SKM-1 (cell line): ENCODE data around the gene IFT52.

Experiments used
- DNase-seq: peaks from one replicate; lab custom pipeline; 2025; ENCODE audit not compliant: unreplicated experiment; lab: John Stamatoyannopoulos, UW

IFT52 gene

DNA sequence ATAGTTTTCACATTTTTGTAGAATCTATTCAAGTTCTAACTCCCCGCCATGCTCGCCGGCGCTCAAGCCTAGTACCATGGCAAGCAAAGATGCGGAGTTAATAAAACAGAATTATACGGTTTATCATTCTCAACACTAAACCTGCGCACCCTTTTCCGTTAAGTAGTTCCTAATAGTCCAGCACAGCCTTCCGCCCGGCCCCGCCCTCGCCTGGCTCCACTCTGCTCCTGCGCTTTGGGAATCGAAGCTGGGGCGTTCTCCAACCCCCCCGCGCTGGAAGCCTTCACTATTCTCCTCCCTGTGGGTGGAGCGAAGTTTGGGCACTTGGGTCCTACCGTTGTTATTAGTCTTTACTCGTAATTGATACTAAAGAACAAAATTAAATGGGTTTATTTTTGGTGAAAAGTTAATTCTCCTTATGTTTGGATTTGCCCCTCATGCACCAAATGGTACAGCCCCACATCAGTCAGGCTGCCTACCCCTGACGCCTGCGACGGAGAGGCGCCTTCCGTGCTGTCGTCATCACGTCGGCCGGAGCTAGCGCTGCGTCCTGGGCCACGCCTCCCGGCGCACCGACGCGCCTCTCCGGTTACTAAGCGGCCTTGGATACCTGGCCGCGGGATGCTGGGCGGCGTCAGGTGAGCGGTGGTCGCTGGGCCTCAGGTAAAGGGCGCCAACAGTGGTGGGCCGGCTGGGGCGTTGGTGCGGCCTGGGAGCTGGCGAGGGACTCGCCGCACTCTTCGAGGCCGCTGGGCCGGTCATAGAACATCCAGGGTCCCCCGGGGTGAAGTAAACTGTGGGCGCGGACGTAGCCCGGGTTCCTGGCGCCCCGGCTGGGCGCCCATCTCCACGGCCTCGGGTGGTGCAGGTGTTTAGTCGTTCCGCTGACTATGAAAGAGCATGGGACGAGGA, at the start of gene IFT52:
TSS of gene IFT52 (plus strand) at position 546 of the 912 bp plus-strand sequence. CDS start 3,762 bp downstream, outside the sequence.
- DNase-seq: peak; percentile 85

DNA sequence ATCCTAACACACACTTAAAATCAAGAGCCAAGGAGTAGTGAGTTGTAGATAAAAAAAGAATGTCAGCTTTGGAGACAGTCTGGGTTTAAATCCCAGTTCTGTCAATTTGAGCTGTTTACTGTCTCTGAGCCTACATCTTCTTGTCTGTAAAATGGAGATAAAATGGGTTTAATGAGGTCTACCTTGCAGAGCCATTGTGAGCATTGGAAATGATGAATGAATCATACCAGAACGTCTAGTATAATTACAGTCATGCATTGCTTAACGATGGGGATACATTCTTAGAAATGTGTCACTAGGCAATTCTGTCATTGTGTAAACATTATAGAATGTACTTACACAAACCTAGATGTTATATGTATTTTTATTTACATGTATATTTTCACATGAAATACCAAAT, 49.5 kb upstream of the IFT52 start:
- DNase-seq: no peak

- DNase-seq: no peak
Measured at GRCh38 chr20:43542161-43542560, 48.6 kb upstream of the IFT52 start.

DNA sequence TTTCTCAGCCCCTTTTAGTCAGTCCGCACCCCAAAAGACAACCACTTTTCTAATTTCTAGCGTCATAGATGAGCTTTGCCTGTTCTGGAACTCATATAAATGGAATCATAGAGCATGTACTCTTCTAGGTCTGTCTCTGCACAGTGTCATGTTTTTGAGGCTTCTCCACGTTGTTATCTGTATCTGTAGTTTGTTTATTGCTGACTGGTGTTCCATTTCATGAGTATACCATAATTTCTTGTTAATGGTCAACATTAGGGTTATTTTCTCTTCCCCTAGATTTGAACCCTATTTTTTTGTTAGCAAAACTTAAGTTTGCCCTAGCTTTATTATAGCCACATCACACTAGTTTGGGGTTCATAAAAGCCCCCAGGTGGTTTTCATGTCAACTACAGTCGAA, 48.1 kb upstream of the IFT52 start:
- no peak for DNase-seq

DNA sequence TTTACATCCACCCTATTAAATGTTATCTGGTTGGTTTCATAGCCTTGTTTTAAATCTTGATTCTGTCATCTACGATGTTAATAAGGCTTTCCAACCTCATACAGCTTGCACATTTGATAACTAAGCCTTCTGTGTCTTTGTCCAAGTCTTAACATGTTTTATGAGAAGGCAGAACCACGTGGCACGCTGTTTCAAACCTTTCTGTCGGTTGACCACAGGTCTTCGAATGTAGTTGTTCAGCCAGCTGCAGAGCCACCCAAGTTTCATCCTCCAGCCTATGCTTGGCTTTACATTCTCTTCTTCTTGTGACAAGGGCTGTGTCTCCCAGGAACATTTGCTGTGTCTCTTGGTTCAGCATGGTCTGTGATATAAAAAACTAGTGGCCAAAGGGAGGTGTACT, 47.6 kb upstream of the IFT52 start:
- DNase-seq: no peak

DNA sequence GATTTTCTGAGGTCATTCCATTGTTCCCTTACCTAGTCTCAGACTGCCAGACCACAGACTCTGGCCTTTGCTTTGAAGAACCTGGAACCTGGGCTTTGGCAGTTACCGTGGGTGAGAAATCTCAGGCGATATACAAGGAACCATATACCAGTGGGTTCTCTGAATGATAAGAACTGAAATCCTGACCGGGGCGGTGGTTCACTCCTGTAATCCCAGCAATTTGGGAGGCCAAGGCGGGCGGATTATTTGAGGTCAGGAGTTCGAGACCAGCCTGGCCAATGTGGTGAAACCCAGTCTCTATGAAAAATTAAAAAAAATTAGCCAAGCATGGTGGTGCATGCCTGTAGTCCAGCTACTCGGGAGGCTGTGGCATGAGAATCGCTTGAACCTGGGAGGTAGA, 46.2 kb upstream of the IFT52 start:
- no peak for DNase-seq

DNA sequence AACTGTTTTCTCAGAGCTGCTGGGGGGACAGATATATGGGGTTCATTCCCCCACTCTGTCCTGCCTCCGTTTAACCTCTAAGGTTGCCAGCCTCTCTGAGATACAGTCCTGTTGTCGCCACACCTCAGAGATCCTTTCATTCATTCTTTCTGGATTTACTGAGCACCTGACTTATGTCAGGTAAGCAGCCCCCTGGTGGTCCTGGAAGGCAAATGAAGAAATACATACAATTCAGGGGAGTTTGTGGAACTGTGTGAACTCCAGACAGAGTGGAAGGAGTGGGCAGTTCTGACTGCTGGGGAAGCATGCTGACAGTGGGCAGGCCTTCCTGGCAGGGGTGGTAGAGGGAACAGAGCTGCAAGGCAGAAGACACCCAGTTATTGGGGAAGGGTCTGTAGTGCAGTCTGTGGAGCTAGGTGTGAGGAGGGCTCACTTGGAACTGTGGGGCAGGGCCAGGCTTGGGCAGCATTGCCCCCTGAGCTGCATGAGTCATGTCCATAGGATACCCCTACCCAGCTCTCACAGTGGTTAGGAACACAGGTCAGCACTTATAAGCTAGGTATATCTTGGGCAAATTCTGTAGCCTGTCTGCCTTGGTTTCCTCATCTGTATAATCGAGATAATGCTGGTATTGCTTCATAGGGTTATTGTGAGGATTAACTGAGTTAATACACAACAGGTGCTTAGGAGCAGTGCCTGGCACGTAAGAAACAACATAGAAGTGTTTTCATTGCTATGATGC, 44.7 kb upstream of the IFT52 start:
- DNase-seq: no peak

DNA sequence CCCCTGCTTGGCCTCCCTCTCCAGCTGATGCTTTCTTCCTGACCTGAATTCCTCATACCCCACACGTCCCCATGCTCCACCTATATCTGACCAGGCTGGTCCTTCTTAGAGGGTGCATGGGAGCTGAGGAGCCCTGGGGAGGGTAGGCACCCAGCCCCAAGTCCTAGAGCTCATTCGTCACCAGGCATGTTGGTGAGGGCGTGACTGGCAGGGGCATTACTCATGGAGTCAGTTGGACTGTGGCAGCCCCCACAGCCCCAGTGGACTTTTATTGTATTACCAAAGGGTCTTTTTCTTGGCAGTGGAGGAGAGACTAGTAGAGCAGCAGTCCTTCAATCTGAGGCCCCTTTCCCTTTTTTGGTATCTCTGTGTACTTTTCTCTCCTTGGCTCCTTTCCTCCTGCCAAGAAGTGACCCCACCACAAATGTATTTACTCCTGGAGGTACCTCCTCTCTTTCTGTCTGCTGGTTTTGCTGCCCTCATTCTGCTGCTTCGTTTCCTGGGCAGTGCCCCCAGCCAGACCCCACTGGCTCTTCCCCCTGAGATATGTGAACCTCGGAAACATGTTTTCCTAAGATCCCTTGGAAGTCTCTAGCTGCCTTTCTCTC, 42.4 kb upstream of the IFT52 start:
- DNase-seq: no peak

DNA sequence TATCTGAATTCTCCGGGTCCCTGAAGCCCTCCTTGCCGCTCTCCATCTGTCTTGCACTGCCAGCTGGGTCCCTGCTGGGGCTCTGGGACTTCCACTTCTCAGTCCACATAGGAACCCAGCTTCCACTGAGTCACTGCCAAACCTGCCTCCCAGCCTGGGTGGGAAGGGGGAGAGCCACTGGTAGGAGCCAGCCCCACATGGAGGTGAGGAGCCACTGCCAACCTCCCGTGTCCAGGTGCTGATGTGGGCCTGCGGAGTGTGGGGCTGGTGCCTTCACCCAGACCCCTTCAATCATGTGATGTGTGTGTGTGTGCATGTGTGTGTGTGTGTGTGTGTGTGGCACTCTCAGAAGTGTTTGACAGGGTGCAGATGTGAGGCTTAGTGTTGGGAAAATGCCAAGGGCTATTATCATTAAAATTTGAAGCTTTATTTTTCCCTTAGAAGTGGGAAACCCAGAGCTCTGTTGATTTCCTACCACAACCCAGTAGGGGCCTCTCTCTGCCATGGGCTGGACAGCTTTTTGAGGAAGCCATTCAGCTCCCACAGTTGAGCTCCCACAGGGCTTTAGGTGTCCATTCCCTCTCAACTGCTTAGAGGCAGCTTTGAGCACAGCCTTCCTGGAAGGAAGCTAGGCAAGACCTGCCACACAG, 41.2 kb upstream of the IFT52 start:
- DNase-seq: no peak

DNA sequence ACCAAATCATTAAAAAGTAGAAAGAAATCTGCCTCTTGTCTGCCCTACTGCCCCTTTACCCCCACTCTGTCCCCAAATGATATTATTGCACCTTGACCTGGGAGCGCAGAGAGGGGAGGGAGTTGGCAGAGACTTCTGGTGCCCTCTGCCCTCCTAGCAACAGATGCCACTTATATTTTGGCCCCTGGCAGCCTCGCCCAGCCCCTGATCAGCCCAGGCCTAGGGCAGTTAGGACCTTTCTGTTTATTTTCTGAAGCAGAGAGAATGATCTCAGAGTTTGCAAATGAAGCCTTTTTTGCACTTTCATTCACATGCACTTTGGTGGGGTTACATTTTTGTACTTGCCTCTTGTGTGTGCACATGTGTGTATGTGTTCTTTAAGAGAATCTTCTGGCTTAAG, 40.3 kb upstream of the IFT52 start:
- no peak for DNase-seq

DNA sequence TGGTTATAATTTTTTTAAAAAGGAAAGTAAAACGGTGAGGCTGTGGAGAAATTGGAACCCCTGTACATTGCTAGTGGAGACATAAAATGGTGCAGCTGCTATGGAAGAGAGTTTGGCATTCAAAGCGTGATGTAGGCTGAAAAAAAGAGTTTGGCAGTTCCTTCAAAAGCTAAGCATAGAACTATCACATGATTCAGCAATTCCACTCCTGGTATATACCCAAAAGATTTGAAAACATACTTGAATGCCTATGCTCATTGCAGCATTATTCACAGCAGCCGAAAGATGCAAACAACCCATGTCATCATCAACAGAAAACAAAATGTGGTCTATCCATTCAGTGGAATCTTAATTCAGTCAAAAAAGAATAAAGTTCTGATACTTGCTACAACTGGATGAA, 36.4 kb upstream of the IFT52 start:
- no peak for DNase-seq

DNA sequence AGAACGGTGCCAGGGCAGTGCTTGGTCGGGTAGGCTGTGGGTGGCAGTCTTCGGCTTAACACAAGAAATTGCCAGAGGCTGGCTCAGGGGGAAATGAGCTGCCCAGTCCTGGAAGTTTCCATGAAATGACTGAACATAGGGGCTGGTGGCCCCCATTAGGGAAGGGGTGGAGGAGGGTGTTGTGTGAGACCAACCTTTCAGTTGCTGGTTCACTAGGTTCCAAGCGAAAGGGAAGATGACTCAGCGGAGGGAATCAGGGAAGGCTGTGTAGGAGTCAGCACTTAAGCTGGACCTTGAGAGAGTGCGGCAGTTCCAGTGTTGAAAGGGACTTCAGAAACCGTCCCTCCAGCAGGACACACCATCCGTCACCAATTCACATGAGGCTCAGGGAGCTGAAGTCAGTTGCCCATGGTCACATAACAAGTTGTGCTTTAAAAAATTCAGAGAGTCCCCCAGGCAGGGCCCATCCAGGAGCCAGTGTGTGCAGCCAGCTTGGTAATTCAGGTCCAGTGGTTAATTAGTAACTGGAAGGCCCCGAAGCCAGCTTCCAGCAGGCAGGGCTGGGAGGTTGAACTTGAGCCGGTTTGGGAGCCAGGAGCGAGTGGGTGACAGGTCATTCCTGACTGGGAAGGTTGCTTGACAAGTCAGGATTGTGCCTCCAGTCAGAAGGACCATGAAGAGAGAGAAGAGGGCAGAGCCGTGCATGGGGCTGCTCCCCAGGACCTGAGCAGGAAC, 32.2 kb upstream of the IFT52 start, which contains the start of gene SGK2:
TSS of gene SGK2 (plus strand) at position 616 of the 735 bp plus-strand sequence. CDS start 7,469 bp downstream, outside the sequence.
- DNase-seq: no peak

DNA sequence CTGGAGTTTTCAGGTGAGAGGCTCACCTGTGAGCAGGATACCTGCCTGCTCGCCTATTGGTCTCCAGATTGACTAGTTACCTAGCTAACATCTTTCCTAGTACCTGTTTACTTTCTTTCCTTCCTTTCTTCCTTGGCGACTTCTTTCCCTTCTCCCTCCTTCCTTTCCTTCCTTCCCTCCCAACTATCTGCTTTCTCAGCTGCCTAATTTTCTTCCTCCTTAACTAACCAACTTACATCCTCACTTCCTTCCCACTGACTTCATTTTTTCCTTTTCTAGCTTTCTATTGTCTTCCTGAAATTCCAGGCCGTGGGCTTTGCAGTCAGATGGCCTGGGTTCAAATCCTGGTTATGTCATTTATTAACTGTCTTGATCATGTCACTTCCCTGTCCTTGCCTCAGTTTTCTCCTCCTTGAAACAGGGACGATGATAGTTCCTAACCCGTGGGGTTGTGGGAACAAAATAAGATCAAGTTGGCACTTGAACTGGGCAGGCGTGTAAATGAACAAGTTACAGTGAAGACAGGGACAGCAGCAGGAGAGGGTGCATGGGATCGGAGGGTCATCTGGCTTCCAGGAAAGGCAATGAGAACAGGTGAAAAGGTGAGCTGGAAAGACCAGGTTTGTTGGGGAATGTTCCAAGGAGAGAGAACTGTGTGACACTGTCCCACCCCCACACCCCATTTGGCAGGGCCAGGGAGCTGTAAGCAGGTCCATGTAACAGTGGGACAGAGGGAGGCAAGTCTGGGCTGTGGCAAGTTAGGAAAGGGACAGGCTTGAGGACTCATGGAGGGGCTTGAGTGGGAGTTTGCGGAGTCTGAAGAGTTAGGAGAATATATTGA, 31.4 kb upstream of the IFT52 start:
- DNase-seq: no peak

- DNase-seq: no peak
Measured at GRCh38 chr20:43560974-43561373, 29.8 kb upstream of the IFT52 start.

DNA sequence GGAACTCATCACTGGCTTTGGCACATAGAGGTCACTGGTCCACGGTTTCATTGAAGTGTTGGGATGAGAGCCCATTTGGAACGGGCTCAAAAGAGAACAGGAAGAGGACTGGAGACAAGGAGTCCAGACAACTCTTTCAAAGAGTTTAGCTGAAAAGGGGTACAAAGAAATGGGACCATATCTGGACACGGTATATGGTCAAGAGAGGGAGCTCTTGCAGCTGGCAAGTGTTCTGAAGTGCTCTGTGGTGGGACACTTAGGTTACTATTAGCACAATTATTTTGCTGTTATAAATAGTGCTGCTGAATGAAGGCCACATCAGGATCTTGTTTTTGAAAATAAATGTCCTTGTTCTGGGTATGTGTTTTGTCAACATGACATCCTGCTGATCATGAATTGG, 27.3 kb upstream of the IFT52 start:
- DNase-seq: no peak

DNA sequence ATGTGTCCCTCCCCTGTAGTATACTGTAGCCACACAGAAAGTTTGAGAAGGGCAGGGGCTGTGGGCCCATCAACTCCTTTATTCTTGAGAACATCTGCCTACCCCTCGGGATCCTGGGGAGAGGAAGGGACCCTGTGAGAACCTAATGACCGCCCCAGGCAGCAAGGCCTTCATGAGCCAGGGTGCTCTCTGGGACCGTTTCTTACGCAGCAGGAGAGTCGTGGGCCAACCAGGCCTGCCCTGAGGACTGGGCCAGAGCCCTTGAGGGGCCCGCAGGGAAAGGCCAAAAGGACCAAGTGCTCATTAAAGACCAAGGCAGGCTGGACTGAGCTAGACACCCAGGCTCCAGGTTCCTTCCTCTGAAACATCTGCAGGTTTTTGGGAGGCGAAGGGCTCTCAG, 26.7 kb upstream of the IFT52 start:
- no peak for DNase-seq

DNA sequence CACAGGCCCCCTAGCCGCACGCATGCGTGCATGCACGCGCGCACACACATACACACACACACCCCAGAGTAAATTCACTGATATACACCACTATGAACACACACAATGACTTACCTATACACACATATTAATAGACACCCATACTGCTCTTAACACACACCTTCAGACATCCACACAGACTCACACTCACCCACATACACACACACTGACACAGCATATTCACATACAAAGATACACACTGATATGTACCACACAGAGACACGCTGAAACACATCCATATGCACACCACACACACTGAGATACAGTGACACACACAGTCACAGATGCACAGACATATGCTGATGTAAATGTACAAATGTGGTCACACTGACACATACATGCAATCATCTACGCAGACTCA, 26.3 kb upstream of the IFT52 start:
- DNase-seq: no peak

DNA sequence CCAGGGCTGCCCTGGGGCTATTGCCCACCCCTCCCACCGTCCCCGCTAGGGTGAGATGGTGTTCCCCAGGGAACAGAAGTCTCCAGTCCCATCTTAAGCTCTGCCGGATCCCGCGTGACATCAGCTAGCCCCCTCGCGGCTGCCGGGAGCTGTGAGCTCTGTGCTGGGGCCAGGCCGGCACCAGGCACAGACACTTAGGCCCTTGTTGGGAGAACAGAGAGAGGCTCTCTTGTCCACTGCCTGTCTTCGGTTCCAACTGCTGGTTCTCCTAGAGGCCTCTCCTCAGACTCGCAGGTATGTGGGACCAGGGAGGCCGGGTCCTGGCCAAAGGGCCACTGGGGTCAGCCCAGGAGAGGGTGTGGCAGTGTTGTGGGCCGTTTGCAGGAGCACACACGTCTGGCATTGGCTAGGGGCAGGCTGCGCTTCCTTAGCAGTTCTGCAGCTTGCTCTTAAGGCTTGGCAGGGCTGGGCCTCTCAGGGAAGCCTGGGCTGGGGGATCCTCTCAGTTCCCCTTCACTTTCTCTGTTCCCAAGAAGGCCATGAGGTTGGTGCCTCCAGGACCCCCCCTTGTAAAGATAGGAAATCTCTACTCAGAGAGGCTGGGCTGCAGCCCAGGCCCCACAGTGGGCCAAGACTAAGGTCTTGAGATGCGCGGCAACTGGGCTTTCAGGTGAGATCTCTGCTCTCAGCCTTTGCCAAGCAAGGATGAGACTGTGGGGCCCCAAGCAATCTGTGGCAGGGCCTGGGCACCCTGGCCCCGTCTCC, 25.6 kb upstream of the IFT52 start:
- no peak for DNase-seq

- DNase-seq: no peak
Measured at GRCh38 chr20:43565758-43566104, 25.0 kb upstream of the IFT52 start.
